Stimulated activated CD4-positive, alpha-beta T cell treated with anti-CD3 and anti-CD28 coated beads, Interleukin-1b, Interleukin-23, amount 100 ng/mL, for 48 hours (primary cell): ENCODE results near the gene S100A2.

Source experiments
- DNase-seq: peaks from one replicate; pipeline ENCODE4 v3.0.0-alpha.2; 2020

Gene S100A2

GRCh38 chr1:153543736-153544135 lies 21.9 kb downstream of the S100A2 start:
- no peak for DNase-seq

GRCh38 chr1:153542956-153543711 lies 22.5 kb downstream of the S100A2 start:
- no peak for DNase-seq

- DNase-seq, result no peak
These were observed 23.7 kb downstream of the S100A2 start for GRCh38 chr1:153541641-153542590.

GRCh38 chr1:153540394-153541361 lies 25.0 kb downstream of the S100A2 start, which contains the start of gene S100A5:
S100A5 (minus strand) TSS chr1:153540934; CDS start chr1:153540191, 743 bp downstream.
- peak; percentile 45 for DNase-seq

- no peak for DNase-seq
These were observed 26.1 kb downstream of the S100A2 start for GRCh38 chr1:153539395-153540093.

GRCh38 chr1:153538315-153538821 lies 27.3 kb downstream of the S100A2 start:
- no peak for DNase-seq

GRCh38 chr1:153537376-153537730 lies 28.3 kb downstream of the S100A2 start:
- no peak for DNase-seq

GRCh38 chr1:153536671-153537375 lies 28.8 kb downstream of the S100A2 start:
- DNase-seq, result no peak

- peak; percentile 83 for DNase-seq
These were observed 29.5 kb downstream of the S100A2 start for GRCh38 chr1:153536012-153536670.

GRCh38 chr1:153535242-153536011 lies 30.2 kb downstream of the S100A2 start, which contains the start of gene S100A6:
S100A6 (minus strand) TSS chr1:153535991; CDS start chr1:153535339, 652 bp downstream.
- DNase-seq, result peak; percentile 50

GRCh38 chr1:153534925-153535241 lies 30.8 kb downstream of the S100A2 start:
- no peak for DNase-seq

- DNase-seq, result no peak
These were observed 31.3 kb downstream of the S100A2 start for GRCh38 chr1:153534226-153534924.

GRCh38 chr1:153533689-153534201 lies 31.9 kb downstream of the S100A2 start:
- no peak for DNase-seq

- peak; percentile 79 for DNase-seq
These were observed 32.7 kb downstream of the S100A2 start for GRCh38 chr1:153532769-153533599.

GRCh38 chr1:153532181-153532580 lies 33.5 kb downstream of the S100A2 start:
- DNase-seq, result peak; percentile 50

GRCh38 chr1:153531638-153532037 lies 34.0 kb downstream of the S100A2 start:
- no peak for DNase-seq

GRCh38 chr1:153527683-153528040 lies 38.0 kb downstream of the S100A2 start:
- DNase-seq, result no peak
